ENCODE data around the gene MBIP.
"Not testable (repeated sequence)": the region's sequence is repeated elsewhere in the genome, so short reads cannot be mapped to it uniquely, and the experiment has no call there.

MBIP gene

GRCh38 chr14:36362648-36363047, 42.2 kb upstream of the MBIP start:
- ChIA-PET POLR2A (no interaction called here), CTCF (no interaction called here)

GRCh38 chr14:36361210-36361853, 40.9 kb upstream of the MBIP start:
- no peak for TF ChIP-seq SP1 (IDR thresholded peaks at IDR 0.05)
- no peak for TF ChIP-seq BHLHE40 (IDR thresholded peaks at IDR 0.05; ENCODE audit: borderline replicate concordance)
- CTCF ChIA-PET: interaction anchor here (0.5 to 1.0 kb wide), 3 partner anchors 12 to 192 kb away, joined by 3 read pairs; no protein-coding TSS in a partner anchor
- no peak for DNase-seq (ENCODE audit: extremely low spot score)
- POLR2A ChIA-PET: no interaction called here

More at GRCh38 chr14:36362648-36363047, 42.2 kb upstream of the MBIP start:
- DNase-seq (ENCODE audit: extremely low spot score): no peak
- TF ChIP-seq FOXM1 (IDR thresholded peaks at IDR 0.05; ENCODE audit: borderline replicate concordance) (no peak), ARNT (IDR thresholded peaks at IDR 0.05) (no peak), PKNOX1 (IDR thresholded peaks at IDR 0.05) (no peak), NFRKB (IDR thresholded peaks at IDR 0.05) (no peak), HDGF (IDR thresholded peaks at IDR 0.05; ENCODE audit: borderline replicate concordance) (no peak), TARDBP (IDR thresholded peaks at IDR 0.05) (no peak), LEF1 (IDR thresholded peaks at IDR 0.05; ENCODE audit: borderline replicate concordance) (no peak), FOXA1 (IDR thresholded peaks at IDR 0.05) (no peak), BHLHE40 (IDR thresholded peaks at IDR 0.05; ENCODE audit: borderline replicate concordance) (no peak), L3MBTL2 (conservative IDR thresholded peaks at IDR 0.05) (no peak), CTBP1 (IDR thresholded peaks at IDR 0.05; ENCODE audit: borderline replicate concordance) (no peak), ELF4 (IDR thresholded peaks at IDR 0.05) (no peak), ZNF384 (IDR thresholded peaks at IDR 0.05) (no peak), FOXK2 (IDR thresholded peaks at IDR 0.05) (no peak), SP1 (IDR thresholded peaks at IDR 0.05) (no peak), SUZ12 (IDR thresholded peaks at IDR 0.05) (no peak)

GRCh38 chr14:36356862-36357261, 36.4 kb upstream of the MBIP start:
- TF ChIP-seq SUZ12 (IDR thresholded peaks at IDR 0.05) (no peak), HDGF (IDR thresholded peaks at IDR 0.05; ENCODE audit: borderline replicate concordance) (no peak), TARDBP (IDR thresholded peaks at IDR 0.05) (no peak), PKNOX1 (IDR thresholded peaks at IDR 0.05) (no peak), ZNF384 (IDR thresholded peaks at IDR 0.05) (no peak), ARNT (IDR thresholded peaks at IDR 0.05) (no peak), BHLHE40 (IDR thresholded peaks at IDR 0.05; ENCODE audit: borderline replicate concordance) (no peak), FOXA1 (IDR thresholded peaks at IDR 0.05) (no peak)
- no peak for DNase-seq (ENCODE audit: extremely low spot score)
- ChIA-PET POLR2A (no interaction called here), CTCF (no interaction called here)

- POLR2A ChIA-PET: no interaction called here
- CTCF ChIA-PET: no interaction called here
- DNase-seq (ENCODE audit: extremely low spot score): no peak
- TF ChIP-seq CTBP1 (IDR thresholded peaks at IDR 0.05; ENCODE audit: borderline replicate concordance) (no peak), ARNT (IDR thresholded peaks at IDR 0.05) (no peak), SP1 (IDR thresholded peaks at IDR 0.05) (no peak), BHLHE40 (IDR thresholded peaks at IDR 0.05; ENCODE audit: borderline replicate concordance) (no peak), FOXA1 (IDR thresholded peaks at IDR 0.05) (no peak), LEF1 (IDR thresholded peaks at IDR 0.05; ENCODE audit: borderline replicate concordance) (no peak), HDGF (IDR thresholded peaks at IDR 0.05; ENCODE audit: borderline replicate concordance) (no peak), L3MBTL2 (conservative IDR thresholded peaks at IDR 0.05) (no peak), TARDBP (IDR thresholded peaks at IDR 0.05) (no peak), PKNOX1 (IDR thresholded peaks at IDR 0.05) (no peak), ELF4 (IDR thresholded peaks at IDR 0.05) (no peak)
These were observed 25.6 kb upstream of the MBIP start for GRCh38 chr14:36346052-36346451.

GRCh38 chr14:36344211-36344610, 23.8 kb upstream of the MBIP start:
- ChIA-PET POLR2A (no interaction called here), CTCF (no interaction called here)
- no peak for TF ChIP-seq HDGF (IDR thresholded peaks at IDR 0.05; ENCODE audit: borderline replicate concordance)
- no peak for TF ChIP-seq NFRKB (IDR thresholded peaks at IDR 0.05)
- no peak for TF ChIP-seq SP1 (IDR thresholded peaks at IDR 0.05)
- TF ChIP-seq ELF4 (IDR thresholded peaks at IDR 0.05): no peak
- no peak for TF ChIP-seq TARDBP (IDR thresholded peaks at IDR 0.05)
- no peak for TF ChIP-seq FOXK2 (IDR thresholded peaks at IDR 0.05)
- no peak for TF ChIP-seq PKNOX1 (IDR thresholded peaks at IDR 0.05)
- TF ChIP-seq CTBP1 (IDR thresholded peaks at IDR 0.05; ENCODE audit: borderline replicate concordance): no peak
- TF ChIP-seq ARNT (IDR thresholded peaks at IDR 0.05): no peak
- no peak for TF ChIP-seq L3MBTL2 (conservative IDR thresholded peaks at IDR 0.05)
- no peak for DNase-seq (ENCODE audit: extremely low spot score)

GRCh38 chr14:36341811-36342210, 21.4 kb upstream of the MBIP start:
- CTCF ChIA-PET; DNase-seq (ENCODE audit: extremely low spot score): not testable (repeated sequence)
- POLR2A ChIA-PET: interaction anchor here (1.1 kb wide), 1 partner anchor 21 kb away, joined by 3 read pairs; the partner anchor contains the start of gene MBIP
